ENCODE results near the gene AMDHD2.
"Not testable (repeated sequence)": the region's sequence is repeated elsewhere in the genome, so short reads cannot be mapped to it uniquely, and the experiment has no call there.

AMDHD2 gene

DNA sequence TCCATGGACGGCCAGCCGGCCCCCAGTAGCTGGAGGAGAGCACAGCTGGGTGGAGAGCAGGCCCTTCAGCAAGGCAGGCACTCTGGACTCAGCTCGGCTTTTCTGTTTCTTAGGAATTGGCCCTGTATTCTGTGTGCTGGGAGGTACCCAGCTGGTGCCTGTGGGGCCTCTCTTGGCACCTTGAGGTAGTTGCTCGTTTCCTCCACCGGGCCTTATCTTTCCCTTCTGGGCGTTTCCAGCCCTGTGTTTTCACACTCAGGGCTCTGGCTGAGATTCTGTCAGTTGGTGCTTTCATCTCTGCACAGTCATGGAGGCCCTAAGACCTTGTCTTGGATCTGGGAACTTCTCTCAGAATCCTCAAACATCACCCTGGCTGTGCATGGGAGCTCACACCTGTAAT is 47.3 kb downstream of the AMDHD2 start:
- intact Hi-C loops (cut with micrococcal nuclease); H3K36me3 Mint-ChIP-seq (ENCODE audit: low read depth); H3K9me3 Mint-ChIP-seq; H3K4me1 Mint-ChIP-seq (ENCODE audit: low read depth); H3K27ac Mint-ChIP-seq; H3K27me3 Mint-ChIP-seq; H3K4me3 Mint-ChIP-seq: not testable (repeated sequence)

DNA sequence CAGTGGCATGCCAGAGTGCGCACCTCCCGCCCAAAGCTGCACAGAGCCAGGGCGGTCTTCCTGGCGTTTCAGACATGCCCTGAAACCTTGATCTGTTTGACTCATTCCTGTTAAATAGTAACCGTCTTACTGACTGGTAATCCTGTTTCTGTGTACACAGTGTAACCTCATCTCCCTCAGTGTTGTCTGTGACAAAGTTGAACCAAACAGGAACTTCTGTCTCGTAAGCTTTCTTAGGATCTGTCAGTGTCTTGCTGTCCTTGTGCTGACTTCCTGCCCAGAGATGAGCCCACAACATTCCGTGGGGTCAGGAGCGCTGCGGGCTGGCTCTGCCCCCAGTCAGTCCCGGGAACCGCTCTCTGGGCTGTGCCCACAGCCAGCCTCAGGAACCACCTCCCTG is 48.4 kb downstream of the AMDHD2 start:
- H3K4me3 Mint-ChIP-seq; H3K9me3 Mint-ChIP-seq; H3K4me1 Mint-ChIP-seq (ENCODE audit: low read depth); intact Hi-C loops (cut with micrococcal nuclease); H3K27ac Mint-ChIP-seq; H3K36me3 Mint-ChIP-seq (ENCODE audit: low read depth); H3K27me3 Mint-ChIP-seq: not testable (repeated sequence)

DNA sequence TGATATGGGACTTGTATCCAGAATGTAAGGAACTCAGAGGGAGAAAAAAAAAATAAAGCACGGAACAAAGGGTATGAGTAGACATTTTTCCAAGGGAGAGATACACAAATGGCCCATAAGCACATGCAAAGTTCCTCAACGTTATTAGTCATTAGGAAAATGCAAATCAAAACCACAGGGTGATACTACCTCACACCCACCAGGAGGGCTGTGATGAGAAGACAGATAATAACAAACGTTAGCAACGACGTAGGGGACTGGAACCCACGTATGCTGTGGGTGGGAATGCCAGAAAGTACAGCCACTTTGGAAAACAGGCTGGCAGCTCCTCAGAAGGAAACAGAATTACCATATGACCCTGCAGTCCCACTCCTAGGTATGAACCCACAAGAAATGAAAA is 52.5 kb downstream of the AMDHD2 start:
- H3K4me1 Mint-ChIP-seq (ENCODE audit: low read depth); intact Hi-C loops (cut with micrococcal nuclease); H3K27me3 Mint-ChIP-seq; H3K36me3 Mint-ChIP-seq (ENCODE audit: low read depth); H3K9me3 Mint-ChIP-seq; H3K4me3 Mint-ChIP-seq; H3K27ac Mint-ChIP-seq: not testable (repeated sequence)

DNA sequence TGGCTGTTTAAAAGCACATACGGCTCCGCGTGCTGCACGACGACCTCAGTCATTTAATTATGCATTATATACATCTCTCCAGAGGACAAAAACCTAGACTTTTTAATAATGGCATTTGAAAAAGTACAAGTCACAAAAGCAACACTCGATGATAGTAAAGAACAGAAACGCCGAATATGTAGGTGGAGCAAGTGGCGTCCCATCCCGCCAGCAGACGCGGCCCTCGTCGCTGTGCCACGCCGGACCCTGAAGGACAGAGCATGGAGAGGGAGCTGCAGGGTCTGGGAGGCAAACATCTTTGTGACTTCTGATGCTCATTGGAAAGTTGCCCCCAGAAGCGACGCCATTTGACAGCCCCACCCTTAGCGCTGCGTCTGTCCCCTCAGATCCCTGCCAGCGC is 55.7 kb downstream of the AMDHD2 start:
- intact Hi-C loops (cut with micrococcal nuclease), result not testable (repeated sequence)

DNA sequence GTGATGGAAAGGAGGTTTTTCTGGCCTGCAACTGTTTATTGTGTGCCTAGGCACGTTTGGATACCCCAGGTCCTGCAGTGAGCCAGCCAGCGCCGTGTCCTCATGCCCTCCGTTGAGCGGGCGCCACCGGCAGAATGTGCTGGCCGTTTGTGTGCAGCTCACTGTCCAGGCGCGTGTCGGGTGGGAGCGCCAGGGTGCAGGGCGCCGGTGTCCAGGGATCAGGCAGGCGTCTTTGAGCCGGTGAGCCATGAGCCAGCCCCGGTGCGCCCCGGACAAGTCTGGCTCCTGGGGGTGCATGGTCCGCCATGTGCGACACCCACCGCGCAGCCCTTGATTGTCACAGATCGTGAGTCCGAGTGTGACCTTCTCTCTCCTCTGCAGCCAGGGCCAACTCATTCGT is 56.9 kb downstream of the AMDHD2 start:
- not testable (repeated sequence) for H3K4me3 Mint-ChIP-seq

More for the DNA sequence above, 55.7 kb downstream of the AMDHD2 start:
- H3K27me3 Mint-ChIP-seq; H3K36me3 Mint-ChIP-seq (ENCODE audit: low read depth); H3K9me3 Mint-ChIP-seq; H3K4me3 Mint-ChIP-seq; H3K4me1 Mint-ChIP-seq (ENCODE audit: low read depth); H3K27ac Mint-ChIP-seq: not testable (repeated sequence)

DNA sequence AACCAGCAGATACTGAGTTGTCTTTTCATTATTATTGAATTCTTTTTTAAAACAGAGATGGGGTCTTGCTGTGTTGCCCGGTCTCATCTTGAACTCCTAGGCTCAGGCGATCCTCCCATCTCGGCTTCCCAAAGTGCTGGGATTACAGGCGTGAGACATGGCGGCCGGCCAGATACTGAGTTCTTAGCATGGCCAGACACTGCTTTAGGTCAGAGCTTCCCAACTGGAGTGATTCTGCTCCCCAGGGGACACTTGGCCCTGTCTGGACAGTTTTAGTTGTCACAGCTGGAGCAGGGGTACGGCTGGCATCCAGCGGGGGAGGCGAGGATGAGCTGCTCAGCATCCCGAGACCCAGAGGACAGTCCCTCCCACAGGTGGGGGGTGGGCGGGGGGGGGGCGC is 58.7 kb downstream of the AMDHD2 start:
- H3K27me3 Mint-ChIP-seq; H3K27ac Mint-ChIP-seq; H3K4me3 Mint-ChIP-seq; intact Hi-C loops (cut with micrococcal nuclease); H3K4me1 Mint-ChIP-seq (ENCODE audit: low read depth); H3K36me3 Mint-ChIP-seq (ENCODE audit: low read depth); H3K9me3 Mint-ChIP-seq: not testable (repeated sequence)

More for the DNA sequence above, 56.9 kb downstream of the AMDHD2 start:
- H3K36me3 Mint-ChIP-seq (ENCODE audit: low read depth); H3K4me1 Mint-ChIP-seq (ENCODE audit: low read depth); H3K27me3 Mint-ChIP-seq; H3K9me3 Mint-ChIP-seq; intact Hi-C loops (cut with micrococcal nuclease); H3K27ac Mint-ChIP-seq: not testable (repeated sequence)

DNA sequence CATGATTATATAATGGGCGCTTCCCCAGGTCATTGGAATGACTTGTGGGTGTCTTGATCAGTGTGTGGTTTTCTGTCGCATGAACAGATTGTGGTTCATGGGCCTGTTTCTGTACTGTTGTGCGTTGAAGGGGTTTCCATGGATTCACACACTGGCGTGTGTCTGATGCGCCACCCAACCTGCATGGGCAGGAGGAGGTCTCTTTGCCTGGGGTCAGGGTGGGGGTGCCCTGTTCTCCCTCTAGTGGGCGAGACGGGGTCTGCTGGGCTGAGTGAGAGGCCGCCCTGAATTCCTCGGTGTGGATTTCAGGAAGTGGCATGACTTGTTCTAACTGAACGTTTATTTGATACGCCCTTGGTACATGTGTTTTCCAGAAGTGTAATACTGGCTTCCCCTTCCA is 60.0 kb downstream of the AMDHD2 start:
- intact Hi-C loops (cut with micrococcal nuclease); H3K9me3 Mint-ChIP-seq; H3K27me3 Mint-ChIP-seq; H3K4me3 Mint-ChIP-seq; H3K4me1 Mint-ChIP-seq (ENCODE audit: low read depth); H3K27ac Mint-ChIP-seq: not testable (repeated sequence)
- peaks cover 16% of the 10 kb centered on the region for H3K36me3 Mint-ChIP-seq (ENCODE audit: low read depth)

DNA sequence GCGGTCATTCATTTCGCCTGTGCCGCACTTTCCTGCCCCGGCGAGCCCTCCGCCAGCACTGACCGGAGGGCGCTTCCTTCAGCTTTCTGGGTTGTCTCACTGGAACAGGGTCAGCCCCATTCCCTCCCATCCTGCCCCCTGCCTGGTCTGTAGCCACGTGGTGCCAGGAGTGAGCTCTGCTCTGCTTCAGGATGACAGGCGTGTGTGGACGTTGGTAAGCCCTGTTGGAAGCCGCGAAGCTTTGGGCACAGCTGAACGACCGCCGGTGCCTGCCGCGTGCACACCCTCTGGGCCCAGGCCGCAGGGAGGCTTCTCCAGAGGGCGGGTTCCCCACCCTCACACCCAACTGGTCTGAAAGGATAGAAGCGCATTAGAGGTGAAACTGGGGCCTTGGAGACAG is 60.6 kb downstream of the AMDHD2 start:
- intact Hi-C loops (cut with micrococcal nuclease), result not testable (repeated sequence)

More for the DNA sequence above, 60.6 kb downstream of the AMDHD2 start:
- not testable (repeated sequence) for H3K27ac Mint-ChIP-seq; H3K27me3 Mint-ChIP-seq; H3K4me3 Mint-ChIP-seq; H3K4me1 Mint-ChIP-seq (ENCODE audit: low read depth); H3K9me3 Mint-ChIP-seq
- peaks cover 23% of the 10 kb centered on the region for H3K36me3 Mint-ChIP-seq (ENCODE audit: low read depth)
